ENCODE data around the gene RAB30. TPM values are rescaled to one million over a fixed set of nuclear protein-coding genes. Genes with fewer than 3 reads are reported as not detected.
A peak's percentile ranks its signal among the peaks of the same experiment; 100 is the strongest.

RAB30 gene
- total RNA-seq, 1 donor from 2014 or later: 10.8 TPM

DNA sequence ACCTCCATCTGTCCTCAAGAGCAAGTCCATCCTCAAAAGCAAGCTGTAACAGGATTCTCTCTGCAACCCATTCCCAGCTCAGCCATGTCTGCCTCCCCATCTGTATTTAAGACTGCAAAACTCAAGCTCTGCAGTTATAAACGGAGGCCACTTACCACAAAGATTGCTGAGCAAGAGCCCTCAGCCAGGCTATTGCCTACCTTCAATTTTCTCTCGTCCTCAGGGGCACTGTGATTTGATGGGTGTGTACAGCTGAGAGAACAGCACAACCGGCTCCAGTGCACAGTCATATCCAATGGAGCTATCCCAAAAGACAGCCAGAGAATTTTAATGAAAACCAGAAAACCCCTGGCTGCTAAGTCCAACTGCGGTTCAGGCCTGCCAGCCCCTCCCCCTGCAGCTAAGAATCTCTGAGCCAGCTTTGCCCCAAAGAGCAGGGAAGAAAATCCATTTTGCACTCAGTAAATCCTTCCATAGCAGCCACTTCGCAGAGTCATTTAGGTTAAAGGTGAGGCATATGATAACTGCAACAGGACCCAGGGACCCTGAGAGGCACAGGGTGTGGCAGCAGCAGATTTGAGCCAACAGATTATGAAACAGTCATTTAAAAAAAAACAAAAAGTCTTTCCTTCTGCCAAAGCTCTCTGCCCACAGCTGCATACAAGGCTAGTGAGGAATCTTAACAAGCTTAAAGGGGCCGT lies 37.6 kb downstream of the RAB30 start:
- no peaks in the 10 kb centered on the region for H3K9me3 ChIP-seq
- H3K4me3 ChIP-seq: peak overlapping the region; percentile 19 to 25
- no peak for DNase-seq (ENCODE audit: extremely low spot score in 2 of 2)
- intact Hi-C loops (cut with DNase I): loop anchor here (2.0 kb wide), 1 partner anchor 19 kb away; no protein-coding TSS in a partner anchor
- H3K27ac ChIP-seq: peak overlapping the region; percentile 71
- peaks cover 57% of the 10 kb centered on the region for H3K4me1 ChIP-seq
- no peak for TF ChIP-seq POLR2A (IDR thresholded peaks at IDR 0.05)
- no peak for TF ChIP-seq CTCF (IDR thresholded peaks at IDR 0.05)
- TF ChIP-seq POLR2AphosphoS5 (IDR thresholded peaks at IDR 0.05; ENCODE audit: insufficient read depth in 1 of 2, low read depth in 1 of 2): peak; percentile 17 to 60
- H3K36me3 ChIP-seq: no peaks in the 10 kb centered on the region
- no peaks in the 10 kb centered on the region for H3K27me3 ChIP-seq

DNA sequence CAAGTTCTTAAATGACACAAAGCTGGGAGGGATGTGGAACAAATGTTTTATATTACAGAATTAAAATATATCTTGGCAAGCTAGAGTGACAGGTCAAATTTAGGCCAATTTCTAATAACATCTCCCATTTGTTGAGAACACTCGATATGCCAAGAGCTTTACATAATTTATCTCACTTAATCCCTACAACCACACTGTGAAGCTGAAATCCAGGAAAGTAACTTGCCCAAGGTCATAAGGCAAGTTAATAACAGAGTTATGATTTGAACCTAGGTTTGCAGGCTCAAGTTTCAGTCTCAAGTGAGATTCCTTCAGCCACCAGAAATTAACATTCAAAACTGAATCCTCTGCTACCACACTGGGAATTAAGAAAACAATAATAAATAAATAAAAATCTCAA lies 38.3 kb downstream of the RAB30 start:
- Histone ChIP-seq H3K27ac (peak overlapping the region; percentile 71), H3K27me3 (no peaks in the 10 kb centered on the region), H3K4me3 (peak overlapping the region in 1 of 2 donors; percentile 19), H3K4me1 (peaks cover 57% of the 10 kb centered on the region), H3K9me3 (no peaks in the 10 kb centered on the region), H3K36me3 (no peaks in the 10 kb centered on the region)
- TF ChIP-seq CTCF (IDR thresholded peaks at IDR 0.05) (no peak), POLR2A (IDR thresholded peaks at IDR 0.05) (no peak), POLR2AphosphoS5 (IDR thresholded peaks at IDR 0.05; ENCODE audit: insufficient read depth in 1 of 2, low read depth in 1 of 2) (no peak)
- no peak for DNase-seq (ENCODE audit: extremely low spot score in 2 of 2)
- intact Hi-C loops (cut with DNase I): no loop called here

- Histone ChIP-seq H3K27ac (no peak overlapping the region), H3K9me3 (no peaks in the 10 kb centered on the region), H3K36me3 (no peaks in the 10 kb centered on the region), H3K27me3 (no peaks in the 10 kb centered on the region), H3K4me1 (peaks cover 46% of the 10 kb centered on the region), H3K4me3 (no peak overlapping the region)
- no peak for TF ChIP-seq POLR2A (IDR thresholded peaks at IDR 0.05)
- no peak for TF ChIP-seq CTCF (IDR thresholded peaks at IDR 0.05)
- no peak for TF ChIP-seq POLR2AphosphoS5 (IDR thresholded peaks at IDR 0.05; ENCODE audit: insufficient read depth in 1 of 2, low read depth in 1 of 2)
- intact Hi-C loops (cut with DNase I): no loop called here
- DNase-seq (ENCODE audit: extremely low spot score in 2 of 2): no peak
Observed at GRCh38 chr11:83031127-83031526, 40.6 kb downstream of the RAB30 start.

- no peak overlapping the region for H3K27ac ChIP-seq
- peaks cover 34% of the 10 kb centered on the region for H3K4me1 ChIP-seq
- no peaks in the 10 kb centered on the region for H3K9me3 ChIP-seq
- no peak overlapping the region for H3K4me3 ChIP-seq
- intact Hi-C loops (cut with DNase I): no loop called here
- no peaks in the 10 kb centered on the region for H3K27me3 ChIP-seq
- TF ChIP-seq POLR2A (IDR thresholded peaks at IDR 0.05) (no peak), CTCF (IDR thresholded peaks at IDR 0.05) (no peak), POLR2AphosphoS5 (IDR thresholded peaks at IDR 0.05; ENCODE audit: insufficient read depth in 1 of 2, low read depth in 1 of 2) (no peak)
- H3K36me3 ChIP-seq: no peaks in the 10 kb centered on the region
- DNase-seq (ENCODE audit: extremely low spot score in 2 of 2): no peak
Observed at GRCh38 chr11:83027794-83028193, 43.9 kb downstream of the RAB30 start.

- intact Hi-C loops (cut with DNase I): no loop called here
- Histone ChIP-seq H3K36me3 (no peaks in the 10 kb centered on the region), H3K9me3 (no peaks in the 10 kb centered on the region), H3K4me3 (no peak overlapping the region), H3K4me1 (peaks cover 30% of the 10 kb centered on the region), H3K27me3 (no peaks in the 10 kb centered on the region), H3K27ac (no peak overlapping the region)
- TF ChIP-seq POLR2A (IDR thresholded peaks at IDR 0.05): no peak
- no peak for TF ChIP-seq CTCF (IDR thresholded peaks at IDR 0.05)
- TF ChIP-seq POLR2AphosphoS5 (IDR thresholded peaks at IDR 0.05; ENCODE audit: insufficient read depth in 1 of 2, low read depth in 1 of 2): no peak
- no peak for DNase-seq (ENCODE audit: extremely low spot score in 2 of 2)
Observed at GRCh38 chr11:83027289-83027688, 44.4 kb downstream of the RAB30 start.
